Mononuclear cell (primary cell): ENCODE results near the gene PLXNB3. TPM values are rescaled to one million over a fixed set of nuclear protein-coding genes. Genes with fewer than 3 reads are reported as not detected.
A peak's percentile ranks its signal among the peaks of the same experiment; 100 is the strongest.

ENCODE experiments used
- H3K27me3 ChIP-seq: 2 replicates; pipeline ENCODE4 v1.6.0; 2011; ENCODE audit warnings: low read length, control low read depth; ENCODE audit not compliant: insufficient read depth
- H3K4me1 ChIP-seq: 2 replicates; pipeline ENCODE4 v1.5.1; 2011; ENCODE audit warnings: mild to moderate bottlenecking, low read length, control low read depth; ENCODE audit not compliant: insufficient read depth
- H3K4me3 ChIP-seq: 2 replicates; pipeline ENCODE4 v1.5.1; 2011; ENCODE audit warnings: mild to moderate bottlenecking, low read length, moderate library complexity
- H3K9me3 ChIP-seq: 2 replicates; pipeline ENCODE4 v1.5.1; 2011; ENCODE audit warnings: low read depth, mild to moderate bottlenecking, control low read depth, low read length
- total RNA-seq: library from RNA; depleted of rRNA; stranded (reverse); fragments of >200 nt; gene quantifications from one replicate; pipeline ENCODE4 v1.2.3, GENCODE V29; 2012

PLXNB3 gene
- 0.21 TPM for total RNA-seq

DNA sequence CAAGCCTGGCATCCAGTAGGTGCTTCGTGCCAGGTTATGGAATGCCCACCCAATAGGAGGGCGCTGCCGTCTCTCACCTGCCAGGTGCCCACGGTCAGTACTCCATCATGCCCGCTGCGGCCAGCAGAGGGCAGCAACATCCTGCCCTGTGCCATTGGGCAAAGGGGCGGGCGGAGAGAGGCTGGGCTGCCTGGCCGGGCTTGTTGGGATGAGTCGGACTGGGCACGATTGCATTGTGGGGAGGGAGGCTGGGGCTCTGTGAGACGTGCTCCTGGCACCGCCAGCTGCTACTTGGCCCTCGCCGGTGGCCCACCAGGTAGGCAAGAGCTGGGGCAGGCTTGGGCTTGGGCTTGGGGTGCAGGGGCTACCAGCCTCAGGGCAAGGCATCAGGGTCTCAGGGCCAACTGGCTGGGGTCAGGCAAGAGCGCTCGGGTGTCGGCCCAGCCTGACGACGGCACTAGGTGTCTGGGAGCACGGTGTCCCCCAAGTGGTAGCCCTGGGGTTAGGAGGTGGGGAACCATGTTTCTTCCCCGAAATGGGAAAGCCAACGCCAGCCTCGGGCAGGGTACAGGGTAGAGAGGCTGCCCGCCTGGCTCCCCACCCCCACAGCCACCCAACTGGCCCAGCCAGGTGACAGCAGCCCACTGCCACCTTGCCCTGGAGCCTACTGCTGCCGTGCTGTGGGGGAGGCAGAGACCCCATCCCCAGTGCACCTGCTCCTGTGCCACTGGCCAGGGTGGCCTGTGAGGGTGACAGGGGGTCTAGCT lies at the start of gene PLXNB3:
Gene PLXNB3 (plus strand): TSS at position 261 of the 767 bp plus-strand sequence. CDS start 1,287 bp downstream, outside the sequence.
- Histone ChIP-seq H3K27me3 (no peaks in the 10 kb centered on the region), H3K4me1 (peaks cover 3% of the 10 kb centered on the region), H3K4me3 (no peak within 1 kb of the TSS), H3K9me3 (no peaks in the 10 kb centered on the region)

DNA sequence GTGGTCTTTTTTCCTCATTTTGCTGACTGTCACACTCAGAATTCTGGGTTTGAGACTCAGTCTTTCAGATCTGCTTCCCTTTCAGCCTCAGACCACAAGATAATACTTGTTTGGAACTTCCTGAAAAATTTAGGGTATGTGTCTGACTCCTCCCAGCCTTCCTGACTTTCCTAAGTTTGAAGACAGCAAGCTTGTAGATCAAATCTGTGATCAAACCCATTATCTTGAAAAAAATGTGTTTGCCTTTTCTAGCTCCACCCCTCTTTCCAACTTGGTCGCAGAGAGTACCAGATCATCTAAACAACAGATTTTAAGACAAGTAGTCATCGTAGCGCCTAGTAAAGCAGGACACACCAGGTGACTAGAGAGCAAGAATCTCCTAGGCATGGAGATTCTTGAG lies 49.8 kb upstream of the PLXNB3 start:
- Histone ChIP-seq H3K9me3 (no peaks in the 10 kb centered on the region), H3K4me3 (no peak overlapping the region), H3K4me1 (peaks cover 4% of the 10 kb centered on the region), H3K27me3 (no peaks in the 10 kb centered on the region)

DNA sequence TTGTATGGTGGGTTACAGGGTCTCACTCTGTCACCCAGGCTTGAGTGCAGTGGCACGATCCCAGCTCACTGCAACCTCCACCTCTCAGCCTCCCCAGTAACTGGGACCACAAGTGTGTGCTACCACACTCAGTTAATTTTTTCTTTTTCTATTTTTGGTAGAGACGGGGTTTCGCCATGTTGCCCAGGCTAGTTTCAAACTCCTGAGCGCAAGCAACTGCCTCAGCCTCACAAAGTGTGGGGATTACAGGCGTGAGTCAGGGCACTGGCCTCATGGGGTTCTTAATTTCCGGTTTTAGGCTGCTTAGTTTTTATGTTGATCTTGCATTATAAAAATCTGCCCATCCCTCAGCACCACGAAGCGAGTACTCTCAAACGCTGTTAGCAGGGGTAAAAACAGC lies 46.6 kb upstream of the PLXNB3 start:
- Histone ChIP-seq H3K27me3 (no peaks in the 10 kb centered on the region), H3K9me3 (no peaks in the 10 kb centered on the region), H3K4me1 (peaks cover 9% of the 10 kb centered on the region), H3K4me3 (no peak overlapping the region)

DNA sequence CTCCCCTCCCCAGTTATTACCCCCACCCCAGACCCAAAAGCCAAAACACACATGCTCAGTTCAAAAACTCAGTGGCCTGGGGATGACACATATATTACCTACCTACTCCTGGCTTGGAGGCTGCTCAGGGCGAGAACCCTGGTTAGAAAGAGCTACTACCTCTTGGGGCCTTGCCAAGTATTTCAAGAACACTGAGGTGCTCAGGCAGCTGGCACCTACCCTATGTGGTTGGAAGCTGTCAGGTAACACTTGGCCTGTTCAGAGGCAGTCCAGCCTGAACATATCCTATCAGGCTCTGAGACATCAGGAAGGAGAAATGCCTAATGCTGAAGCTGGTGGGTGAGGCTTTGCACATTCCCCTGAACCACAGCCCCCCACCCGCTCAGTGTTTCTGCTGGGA lies 44.8 kb upstream of the PLXNB3 start:
- Histone ChIP-seq H3K9me3 (no peaks in the 10 kb centered on the region), H3K4me3 (no peak overlapping the region)

DNA sequence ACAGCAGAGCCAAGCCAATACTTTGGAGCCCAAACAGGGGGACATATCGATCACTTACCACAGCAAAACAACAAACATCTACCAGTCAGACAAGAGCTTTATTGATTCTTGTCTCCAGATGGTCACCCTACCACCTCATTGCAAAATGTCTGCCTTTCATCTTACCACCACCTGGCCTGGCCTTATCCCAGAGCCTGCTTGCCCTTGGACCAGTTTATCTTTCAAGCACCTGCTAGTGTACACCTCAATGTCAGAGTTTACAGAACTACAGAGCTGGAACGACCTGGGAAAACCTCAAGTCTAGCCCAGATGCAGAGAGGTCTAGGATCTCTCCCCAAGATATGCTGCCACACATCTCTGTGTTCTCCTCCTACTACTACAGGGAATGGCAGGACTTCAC lies 44.3 kb upstream of the PLXNB3 start:
- Histone ChIP-seq H3K9me3 (no peaks in the 10 kb centered on the region), H3K4me3 (no peak overlapping the region), H3K27me3 (no peaks in the 10 kb centered on the region), H3K4me1 (peaks cover 13% of the 10 kb centered on the region)

More for the DNA sequence above, 44.8 kb upstream of the PLXNB3 start:
- Histone ChIP-seq H3K27me3 (no peaks in the 10 kb centered on the region), H3K4me1 (peaks cover 13% of the 10 kb centered on the region)

DNA sequence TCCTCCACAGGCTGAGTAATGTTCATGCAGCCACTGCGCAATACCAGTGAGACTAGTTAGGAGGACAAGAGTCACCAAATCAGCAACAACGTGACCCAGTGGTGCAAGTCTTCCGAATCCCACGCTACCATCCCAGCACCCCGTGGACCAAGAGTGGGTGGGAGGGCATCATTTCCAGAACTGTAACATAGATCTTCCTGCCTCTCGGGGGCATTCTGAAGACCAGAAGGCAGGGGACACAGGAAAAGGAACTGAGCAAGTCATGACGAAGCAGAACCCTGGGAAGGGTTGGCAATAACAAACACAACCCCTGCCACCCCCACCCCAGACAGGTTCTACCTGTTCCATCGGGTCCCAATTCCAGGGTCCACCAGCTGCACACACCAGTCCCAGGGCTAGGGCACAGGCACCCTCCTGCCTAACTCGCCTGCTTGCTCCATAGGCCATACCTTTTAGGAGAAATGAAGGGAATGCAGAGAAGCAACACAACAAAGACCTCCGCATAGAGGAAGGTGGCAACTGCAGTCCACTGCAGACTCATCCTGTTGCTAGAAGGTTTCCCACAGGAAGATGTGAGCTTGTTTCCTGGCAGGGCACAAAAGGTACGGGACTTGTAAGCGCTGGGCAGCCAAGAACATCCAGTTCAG lies 41.2 kb upstream of the PLXNB3 start:
- Histone ChIP-seq H3K9me3 (no peaks in the 10 kb centered on the region), H3K27me3 (no peaks in the 10 kb centered on the region), H3K4me1 (peaks cover 42% of the 10 kb centered on the region), H3K4me3 (peak overlapping the region; percentile 59)

DNA sequence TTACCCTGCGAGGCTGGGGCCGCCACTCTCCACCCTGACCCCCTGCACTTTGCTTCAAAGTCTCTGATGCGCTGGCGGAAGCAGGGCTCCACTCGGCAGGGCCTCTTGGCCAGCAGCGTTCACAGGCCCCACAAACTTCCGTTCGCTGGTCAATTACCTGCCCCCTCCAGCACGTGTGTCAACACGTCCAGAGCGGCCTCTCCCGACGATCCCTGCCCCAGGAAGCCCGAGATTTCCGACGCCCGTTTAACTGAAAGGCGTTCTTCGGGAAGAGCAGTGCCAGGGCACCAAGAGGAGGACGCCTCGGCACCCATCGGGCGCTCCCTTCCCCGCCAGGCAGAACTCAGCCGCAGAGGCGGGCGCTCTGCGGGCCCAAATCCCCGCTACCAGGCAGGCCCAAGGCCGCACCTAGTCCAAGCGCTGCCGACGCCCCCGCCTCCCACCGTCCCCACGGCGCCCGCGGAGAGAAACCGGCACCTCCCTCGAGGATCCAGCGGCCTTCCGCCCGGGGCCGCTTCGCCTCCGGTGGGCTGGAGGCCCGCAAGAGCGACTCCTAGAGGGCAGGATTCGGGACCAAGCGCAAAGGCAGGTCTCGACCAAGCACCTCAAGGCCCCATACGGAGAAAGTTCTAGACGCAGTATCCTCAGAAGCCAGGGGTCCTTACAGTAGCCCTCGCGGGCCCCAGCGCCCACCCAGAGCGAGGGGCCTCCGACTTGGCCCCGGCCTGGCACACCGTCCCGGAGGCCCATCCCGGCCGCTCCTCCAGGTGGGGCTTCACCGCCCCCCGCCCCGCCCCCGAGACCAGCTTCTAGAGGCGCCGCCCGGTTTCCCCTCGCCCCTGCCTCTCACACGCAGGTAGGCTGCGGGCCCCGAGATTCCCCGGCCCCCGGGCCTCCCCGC lies 40.4 kb upstream of the PLXNB3 start:
- peaks cover 49% of the 10 kb centered on the region for H3K4me1 ChIP-seq

DNA sequence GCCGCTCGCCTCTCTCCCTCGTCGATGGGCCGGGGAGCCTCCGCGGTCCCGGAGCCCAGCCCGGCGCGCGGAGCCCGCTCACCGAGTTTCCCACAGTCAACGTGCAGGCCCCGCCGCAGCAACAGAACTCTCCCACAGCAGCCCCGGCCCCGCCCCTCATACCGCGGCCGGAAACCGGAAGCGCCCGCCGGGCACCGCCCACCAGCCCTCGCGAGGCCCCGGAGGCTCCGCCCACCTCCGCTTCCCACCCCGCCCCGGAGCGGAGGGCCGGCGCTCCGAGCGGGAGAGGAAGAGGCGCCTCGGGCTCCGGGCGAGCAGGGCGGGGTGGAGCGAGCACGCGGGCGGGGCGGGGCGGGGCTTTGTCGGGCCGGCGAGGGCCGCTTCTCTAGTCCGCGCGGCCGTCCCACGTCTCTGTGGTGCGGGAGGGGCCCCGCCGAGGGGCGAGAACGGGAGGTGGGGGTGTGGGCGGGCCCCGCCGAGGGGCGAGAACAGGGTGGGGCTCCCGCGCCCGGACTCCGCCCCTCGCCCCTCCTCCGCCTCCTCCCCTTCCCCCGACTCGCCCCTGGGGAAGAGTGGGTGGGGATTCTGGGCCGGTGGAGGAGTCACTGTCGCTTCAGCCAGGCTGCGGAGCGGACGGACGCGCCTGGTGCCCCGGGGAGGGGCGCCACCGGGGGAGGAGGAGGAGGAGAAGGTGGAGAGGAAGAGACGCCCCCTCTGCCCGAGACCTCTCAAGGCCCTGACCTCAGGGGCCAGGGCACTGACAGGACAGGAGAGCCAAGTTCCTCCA lies 39.6 kb upstream of the PLXNB3 start, which contains the start of the genes ABCD1 and BCAP31:
Gene ABCD1 (plus strand): TSS at position 605 of the 787 bp plus-strand sequence. CDS start 411 bp downstream, outside the sequence.
Gene BCAP31 (minus strand): TSS at position 136 of the 787 bp plus-strand sequence. CDS start 1,143 bp downstream, outside the sequence.
- Histone ChIP-seq H3K27me3 (no peaks in the 10 kb centered on the region), H3K4me1 (peaks cover 54% of the 10 kb centered on the region), H3K9me3 (no peaks in the 10 kb centered on the region)

More for the DNA sequence above, 40.4 kb upstream of the PLXNB3 start:
- Histone ChIP-seq H3K9me3 (no peaks in the 10 kb centered on the region), H3K27me3 (no peaks in the 10 kb centered on the region), H3K4me3 (peak overlapping the region; percentile 59)

DNA sequence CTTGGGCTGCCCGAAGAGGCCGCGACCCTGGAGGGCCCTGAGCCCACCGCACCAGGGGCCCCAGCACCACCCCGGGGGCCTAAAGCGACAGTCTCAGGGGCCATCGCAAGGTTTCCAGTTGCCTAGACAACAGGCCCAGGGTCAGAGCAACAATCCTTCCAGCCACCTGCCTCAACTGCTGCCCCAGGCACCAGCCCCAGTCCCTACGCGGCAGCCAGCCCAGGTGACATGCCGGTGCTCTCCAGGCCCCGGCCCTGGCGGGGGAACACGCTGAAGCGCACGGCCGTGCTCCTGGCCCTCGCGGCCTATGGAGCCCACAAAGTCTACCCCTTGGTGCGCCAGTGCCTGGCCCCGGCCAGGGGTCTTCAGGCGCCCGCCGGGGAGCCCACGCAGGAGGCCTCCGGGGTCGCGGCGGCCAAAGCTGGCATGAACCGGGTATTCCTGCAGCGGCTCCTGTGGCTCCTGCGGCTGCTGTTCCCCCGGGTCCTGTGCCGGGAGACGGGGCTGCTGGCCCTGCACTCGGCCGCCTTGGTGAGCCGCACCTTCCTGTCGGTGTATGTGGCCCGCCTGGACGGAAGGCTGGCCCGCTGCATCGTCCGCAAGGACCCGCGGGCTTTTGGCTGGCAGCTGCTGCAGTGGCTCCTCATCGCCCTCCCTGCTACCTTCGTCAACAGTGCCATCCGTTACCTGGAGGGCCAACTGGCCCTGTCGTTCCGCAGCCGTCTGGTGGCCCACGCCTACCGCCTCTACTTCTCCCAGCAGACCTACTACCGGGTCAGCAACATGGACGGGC lies 38.8 kb upstream of the PLXNB3 start:
- Histone ChIP-seq H3K27me3 (no peaks in the 10 kb centered on the region), H3K4me3 (peak overlapping the region; percentile 43), H3K4me1 (peaks cover 54% of the 10 kb centered on the region), H3K9me3 (no peaks in the 10 kb centered on the region)

More for the DNA sequence above, 39.6 kb upstream of the PLXNB3 start, which contains the start of the genes ABCD1 and BCAP31:
- peak within 1 kb of the TSS; percentile 59 for H3K4me3 ChIP-seq

DNA sequence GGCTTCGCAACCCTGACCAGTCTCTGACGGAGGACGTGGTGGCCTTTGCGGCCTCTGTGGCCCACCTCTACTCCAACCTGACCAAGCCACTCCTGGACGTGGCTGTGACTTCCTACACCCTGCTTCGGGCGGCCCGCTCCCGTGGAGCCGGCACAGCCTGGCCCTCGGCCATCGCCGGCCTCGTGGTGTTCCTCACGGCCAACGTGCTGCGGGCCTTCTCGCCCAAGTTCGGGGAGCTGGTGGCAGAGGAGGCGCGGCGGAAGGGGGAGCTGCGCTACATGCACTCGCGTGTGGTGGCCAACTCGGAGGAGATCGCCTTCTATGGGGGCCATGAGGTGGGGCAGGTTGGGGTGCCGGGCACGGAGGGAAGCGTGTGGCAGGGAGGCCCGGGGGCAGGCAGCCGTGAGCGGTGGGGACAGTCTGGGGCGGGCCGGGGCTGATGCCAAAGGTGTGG lies 38.2 kb upstream of the PLXNB3 start:
- Histone ChIP-seq H3K4me1 (peaks cover 59% of the 10 kb centered on the region), H3K4me3 (peak overlapping the region; percentile 6), H3K9me3 (no peaks in the 10 kb centered on the region), H3K27me3 (no peaks in the 10 kb centered on the region)

DNA sequence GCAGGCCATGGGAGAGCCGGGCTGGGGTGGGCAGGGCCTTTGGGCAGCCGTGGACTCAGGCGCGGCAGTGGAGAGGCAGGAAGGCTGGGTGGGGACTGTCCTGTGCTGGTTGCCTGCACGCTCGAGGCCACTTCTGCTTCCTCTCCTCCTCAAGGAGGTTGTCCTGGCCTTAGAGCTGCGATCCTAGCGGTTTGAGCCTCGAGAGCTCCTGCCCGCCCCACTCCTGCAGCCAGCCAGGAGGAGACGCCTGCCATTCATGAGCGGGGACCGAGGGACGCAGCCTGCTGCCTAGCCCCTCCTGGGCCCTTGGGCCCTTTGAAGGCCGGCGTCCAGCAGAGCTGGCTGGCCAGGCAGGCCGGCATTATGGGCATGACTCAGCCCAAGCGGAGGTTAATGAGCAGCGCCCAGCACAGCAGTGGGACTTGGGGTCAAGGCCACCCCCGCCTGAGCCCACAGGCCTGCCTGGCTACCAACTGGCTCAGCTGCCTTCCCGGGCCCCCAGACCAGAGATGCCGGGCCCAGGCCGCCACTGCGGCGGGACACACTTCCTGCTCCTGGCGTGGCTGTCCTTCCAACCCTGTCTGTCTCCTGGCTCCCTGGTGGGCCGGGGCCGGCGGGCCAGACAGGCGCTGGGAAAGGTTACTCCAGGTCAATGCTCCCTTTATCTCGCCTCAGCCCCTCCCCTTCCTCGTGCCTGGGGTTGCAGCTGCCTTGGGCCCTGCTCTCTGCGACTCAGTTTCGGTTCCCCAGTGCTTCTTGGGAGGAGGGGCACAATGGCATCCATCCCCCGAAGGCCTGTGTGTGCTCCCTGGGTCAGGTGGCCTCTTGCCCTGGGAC lies 37.5 kb upstream of the PLXNB3 start:
- Histone ChIP-seq H3K4me3 (peak overlapping the region; percentile 28), H3K9me3 (no peaks in the 10 kb centered on the region), H3K4me1 (peaks cover 65% of the 10 kb centered on the region), H3K27me3 (no peaks in the 10 kb centered on the region)

DNA sequence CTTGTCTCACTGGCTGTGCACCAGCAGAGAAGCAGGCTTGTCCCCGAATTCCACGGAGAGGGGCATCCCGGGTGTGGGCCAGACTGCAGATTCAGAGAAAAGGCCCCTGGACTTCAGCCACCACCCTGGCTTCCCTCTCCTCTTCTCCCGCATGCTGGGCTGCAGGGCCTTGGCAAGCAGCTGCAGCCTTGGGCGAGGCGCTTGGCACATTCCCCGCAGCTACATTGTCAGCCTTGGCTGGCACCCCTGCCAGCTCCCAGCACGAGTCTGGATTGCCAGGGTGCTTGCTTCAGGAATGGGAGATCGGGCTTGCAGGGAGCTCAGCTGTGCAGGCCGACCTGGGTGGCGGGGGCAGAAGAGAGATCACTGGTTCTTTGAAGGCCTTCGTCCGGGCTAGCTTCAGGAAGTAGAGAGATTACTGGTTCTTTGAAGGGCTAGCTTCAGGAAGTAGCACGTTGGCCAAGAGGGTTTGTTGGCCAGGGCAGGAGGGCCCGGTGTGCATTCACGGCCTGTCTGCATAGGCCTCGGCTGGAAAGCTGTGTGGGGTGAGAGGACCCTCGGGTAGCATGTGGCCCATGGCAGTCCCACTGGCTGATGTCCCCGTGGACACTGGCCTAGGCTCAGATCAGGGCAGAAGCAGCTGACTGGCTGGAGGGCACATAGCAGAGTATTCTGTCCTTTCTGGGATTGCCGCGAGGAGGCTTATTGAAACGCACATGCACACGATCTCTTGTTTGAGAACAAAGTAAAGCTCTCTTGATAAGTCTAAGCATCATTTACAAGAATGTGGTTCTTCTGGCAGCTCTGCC lies 36.7 kb upstream of the PLXNB3 start:
- Histone ChIP-seq H3K4me3 (peak overlapping the region; percentile 28), H3K27me3 (no peaks in the 10 kb centered on the region), H3K9me3 (no peaks in the 10 kb centered on the region), H3K4me1 (peaks cover 68% of the 10 kb centered on the region)
